Lower leg skin (tissue), 3 donors: Measurements from ENCODE around the gene RPL36.

ENCODE experiments used
- POLR2A ChIP-seq, 2 donors: fragments of 450-650 bp; IDR thresholded peaks; one replicate each; pipeline ENCODE4 v1.6.1; 2016 to 2017; ENCODE audit warnings: antibody characterized with exemption in 2 of 2, mild to moderate bottlenecking in 1 of 2, moderate library complexity in 1 of 2
- TF ChIP-seq, protein P1 (sequence below), 3 donors: fragments of 450-650 bp; IDR thresholded peaks; one replicate each; pipeline ENCODE4 v1.5.1; 2016; ENCODE audit warnings: antibody characterized with exemption in 3 of 3, mild to moderate bottlenecking in 3 of 3, moderate library complexity in 2 of 3

DNA sequence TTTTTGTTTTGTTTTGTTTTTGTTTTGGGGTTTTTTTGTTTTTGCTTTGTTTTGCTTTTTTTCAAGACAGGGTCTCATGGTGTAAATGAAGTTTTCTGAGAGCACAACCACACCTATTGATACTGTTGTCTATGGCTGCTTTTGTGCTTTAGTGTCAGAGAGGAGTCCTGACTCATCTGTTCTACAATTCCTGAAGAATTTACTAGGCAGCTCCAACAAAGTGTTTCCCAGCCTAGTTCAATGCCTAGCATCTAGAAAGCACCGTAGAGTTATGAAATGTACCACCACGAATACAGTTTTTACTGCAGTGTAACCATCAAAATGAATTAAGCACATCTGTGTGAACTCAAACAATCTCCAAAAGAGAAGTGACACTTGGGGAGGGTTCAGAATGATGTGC, 46.1 kb upstream of the RPL36 start:
- TF ChIP-seq, protein P1, sequence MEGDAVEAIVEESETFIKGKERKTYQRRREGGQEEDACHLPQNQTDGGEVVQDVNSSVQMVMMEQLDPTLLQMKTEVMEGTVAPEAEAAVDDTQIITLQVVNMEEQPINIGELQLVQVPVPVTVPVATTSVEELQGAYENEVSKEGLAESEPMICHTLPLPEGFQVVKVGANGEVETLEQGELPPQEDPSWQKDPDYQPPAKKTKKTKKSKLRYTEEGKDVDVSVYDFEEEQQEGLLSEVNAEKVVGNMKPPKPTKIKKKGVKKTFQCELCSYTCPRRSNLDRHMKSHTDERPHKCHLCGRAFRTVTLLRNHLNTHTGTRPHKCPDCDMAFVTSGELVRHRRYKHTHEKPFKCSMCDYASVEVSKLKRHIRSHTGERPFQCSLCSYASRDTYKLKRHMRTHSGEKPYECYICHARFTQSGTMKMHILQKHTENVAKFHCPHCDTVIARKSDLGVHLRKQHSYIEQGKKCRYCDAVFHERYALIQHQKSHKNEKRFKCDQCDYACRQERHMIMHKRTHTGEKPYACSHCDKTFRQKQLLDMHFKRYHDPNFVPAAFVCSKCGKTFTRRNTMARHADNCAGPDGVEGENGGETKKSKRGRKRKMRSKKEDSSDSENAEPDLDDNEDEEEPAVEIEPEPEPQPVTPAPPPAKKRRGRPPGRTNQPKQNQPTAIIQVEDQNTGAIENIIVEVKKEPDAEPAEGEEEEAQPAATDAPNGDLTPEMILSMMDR (IDR thresholded peaks at IDR 0.05), result no peak
- TF ChIP-seq POLR2A (IDR thresholded peaks at IDR 0.05), result no peak
